HS-5 (cell line): Measurements from ENCODE around the gene BEGAIN.
A peak's percentile ranks its signal among the peaks of the same experiment; 100 is the strongest.
"Not testable (repeated sequence)": the region's sequence is repeated elsewhere in the genome, so short reads cannot be mapped to it uniquely, and the experiment has no call there.

ENCODE experiments used
- DNase-seq: peaks from one replicate; pipeline ENCODE4 v3.0.0-alpha.2; 2012; ENCODE audit warnings: low read depth

Gene BEGAIN

DNA sequence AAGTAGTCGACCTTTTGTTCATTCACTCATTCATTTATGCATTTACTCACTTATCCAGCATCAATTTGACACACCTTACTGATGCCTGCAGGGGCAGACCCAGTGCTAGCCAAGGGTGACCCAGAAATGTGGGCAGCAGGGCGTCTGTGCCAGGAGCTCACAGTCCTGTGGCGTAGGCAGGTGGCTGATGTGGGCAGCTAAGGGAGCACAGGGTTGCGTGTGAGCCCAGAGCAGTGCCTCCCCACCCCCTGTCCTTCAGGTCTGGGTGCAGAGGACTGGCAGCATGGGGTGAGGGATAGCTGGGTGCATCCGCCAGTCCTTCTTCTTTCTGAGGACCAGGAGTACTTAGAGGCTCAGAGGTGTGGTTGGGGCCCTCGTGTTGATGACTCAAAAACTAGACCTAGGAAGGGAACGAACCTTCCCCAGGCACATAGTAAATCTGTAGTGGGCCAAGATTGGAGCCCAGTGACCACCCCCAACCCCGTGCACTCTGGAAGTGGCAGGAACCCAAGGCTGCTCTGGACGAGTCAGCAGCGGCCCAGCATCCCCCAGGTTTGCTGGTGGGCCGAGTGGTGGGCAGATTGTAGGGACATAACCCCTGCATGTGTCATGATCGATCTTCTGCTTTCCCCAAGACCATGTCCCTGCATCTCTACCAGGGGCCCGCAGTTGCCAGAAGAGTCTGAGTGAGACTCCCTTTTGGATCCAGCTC, 63.9 kb downstream of the BEGAIN start:
- DNase-seq, result no peak

DNA sequence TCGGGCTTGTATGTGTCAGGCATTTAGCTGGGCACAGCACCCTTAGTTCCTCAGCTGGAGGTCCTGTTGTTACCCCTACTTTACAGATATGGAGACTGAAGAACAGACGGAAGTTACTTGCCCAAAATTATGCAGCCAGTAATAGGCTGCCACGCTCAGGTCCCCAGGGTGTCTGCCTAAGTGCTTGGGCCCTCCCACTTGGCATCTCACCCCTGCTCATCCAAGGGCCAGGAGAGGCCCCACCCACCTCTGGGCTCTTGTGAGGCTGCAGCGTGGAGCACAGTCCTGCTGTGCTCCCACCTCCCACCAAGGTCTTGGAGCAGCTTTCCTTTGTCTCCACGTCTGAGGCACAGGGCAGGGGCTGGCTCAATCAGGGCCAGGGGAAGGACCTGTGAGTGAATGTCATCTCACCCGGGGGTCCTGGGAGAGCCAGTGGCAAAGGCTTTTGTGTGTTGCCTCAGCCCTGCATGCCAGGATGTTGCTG, 64.6 kb downstream of the BEGAIN start:
- DNase-seq, result no peak

DNA sequence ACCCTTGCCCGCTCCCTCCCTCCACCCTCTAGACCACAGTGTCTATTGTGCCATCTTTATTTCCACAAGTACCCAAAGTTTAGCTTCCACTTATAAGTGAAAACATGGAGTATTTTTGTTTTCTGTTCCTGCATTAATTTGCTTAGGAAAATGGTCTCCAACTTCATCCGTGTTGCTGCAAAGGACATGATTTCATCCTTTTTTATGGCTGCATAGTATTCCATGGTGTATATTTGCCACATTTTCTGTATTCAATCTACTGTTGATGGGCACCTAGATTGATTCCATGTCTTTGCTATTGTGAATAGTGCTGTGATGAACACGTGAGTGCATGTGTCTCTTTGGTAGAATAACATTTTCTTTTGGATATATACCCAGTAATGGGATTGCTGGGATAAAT, 81.2 kb downstream of the BEGAIN start:
- DNase-seq, result not testable (repeated sequence)

DNA sequence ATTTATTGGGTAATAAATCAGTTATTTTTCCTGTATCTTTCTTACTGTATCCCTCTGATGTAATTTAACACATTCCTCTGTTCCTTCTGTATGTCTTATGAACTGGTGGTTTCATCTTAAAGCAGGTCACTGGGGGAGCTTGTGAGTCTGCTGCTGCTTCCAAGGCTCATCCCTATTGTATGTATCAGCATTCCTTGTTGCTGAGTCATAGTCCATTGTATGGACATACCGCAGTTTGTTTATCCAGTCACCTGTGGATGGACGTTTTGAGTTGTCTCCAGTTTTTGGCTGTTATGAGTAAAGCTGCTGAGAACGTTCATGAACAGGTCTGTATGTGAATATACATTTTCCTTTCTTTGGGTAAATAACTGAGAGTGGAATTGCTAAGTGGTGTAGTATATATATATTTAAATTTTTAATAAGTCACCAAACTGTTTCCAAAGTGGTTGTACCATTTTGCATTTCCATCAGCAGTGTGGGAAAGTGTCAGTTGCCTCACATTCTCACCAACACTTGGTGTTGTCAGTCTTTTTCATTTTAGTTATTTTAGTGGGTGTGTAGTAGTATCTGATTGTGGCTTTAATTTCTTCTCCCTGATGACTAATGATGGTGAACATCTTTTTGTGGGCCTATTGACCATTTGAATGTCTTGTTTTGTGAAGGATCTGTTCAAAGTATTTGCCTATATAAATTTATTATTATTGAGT, 82.7 kb downstream of the BEGAIN start:
- DNase-seq, result peak; percentile 15

DNA sequence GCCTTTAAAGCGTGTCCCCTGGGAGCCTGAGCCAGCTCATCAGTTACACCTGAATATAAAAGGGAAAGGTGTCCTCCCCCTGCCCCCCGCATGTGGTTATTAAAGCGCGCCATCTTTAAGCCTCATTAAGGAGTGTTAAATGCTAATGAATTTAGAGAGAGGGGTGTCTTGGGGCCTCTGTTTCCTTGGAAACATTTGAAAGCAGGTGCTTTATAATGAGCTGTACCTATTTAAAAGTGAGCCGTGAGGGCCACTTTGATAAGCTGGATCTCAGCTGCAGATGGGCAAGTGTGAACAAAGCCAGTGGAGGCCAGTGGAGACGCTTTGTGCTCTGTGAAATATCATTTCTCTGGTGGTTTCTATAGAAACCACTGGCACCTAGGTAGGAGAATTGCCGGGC, 84.0 kb downstream of the BEGAIN start:
- DNase-seq, result no peak

DNA sequence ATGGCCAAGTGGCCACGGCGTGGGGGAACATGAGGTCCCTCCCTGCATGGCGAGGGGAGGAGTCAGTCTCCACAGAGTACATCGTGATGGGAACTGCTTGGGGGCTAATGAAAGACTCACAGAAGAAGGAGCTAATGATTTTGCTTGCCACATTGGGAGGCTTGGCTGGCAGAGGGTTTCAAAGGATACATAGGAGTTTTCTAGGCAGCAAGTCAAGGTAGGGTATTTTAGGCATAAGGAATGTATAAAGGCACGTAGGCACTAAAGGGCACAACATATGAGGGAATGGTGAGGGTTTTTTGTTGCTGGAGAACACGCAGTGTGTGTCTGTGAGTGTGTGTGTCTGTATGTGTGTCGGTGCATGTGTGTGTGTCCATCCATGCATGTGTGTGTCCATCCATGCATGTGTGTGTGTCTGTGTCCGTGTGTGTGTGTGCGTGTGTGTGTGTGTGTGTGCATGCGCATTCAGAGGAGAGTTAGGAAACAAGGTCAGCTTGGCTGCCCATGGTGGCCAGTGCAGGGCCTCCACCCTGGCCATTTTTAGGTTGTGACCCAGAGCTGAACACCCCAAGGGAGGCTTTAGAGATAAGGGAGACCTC, 84.5 kb downstream of the BEGAIN start:
- no peak for DNase-seq

DNA sequence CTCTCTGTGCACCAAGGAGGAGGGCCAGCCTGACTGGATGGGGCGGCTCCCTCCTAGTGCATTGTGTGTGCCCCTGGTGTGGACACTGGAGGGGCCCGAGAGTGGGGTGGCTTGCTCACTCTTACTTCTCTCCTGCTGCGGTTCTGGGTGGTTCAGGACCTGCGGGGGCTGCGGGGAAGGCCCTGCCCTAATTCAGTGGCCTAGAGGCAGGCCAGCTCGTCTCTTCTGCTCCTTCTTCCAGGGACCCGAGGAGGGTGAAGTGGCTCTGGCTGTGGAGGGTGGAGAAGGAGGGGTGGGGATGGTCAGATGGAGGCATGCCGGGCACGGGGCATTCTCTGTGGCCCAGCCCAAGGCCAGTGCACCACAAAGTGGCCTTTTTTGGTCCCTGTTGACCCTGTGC, 87.1 kb downstream of the BEGAIN start:
- DNase-seq, result no peak

DNA sequence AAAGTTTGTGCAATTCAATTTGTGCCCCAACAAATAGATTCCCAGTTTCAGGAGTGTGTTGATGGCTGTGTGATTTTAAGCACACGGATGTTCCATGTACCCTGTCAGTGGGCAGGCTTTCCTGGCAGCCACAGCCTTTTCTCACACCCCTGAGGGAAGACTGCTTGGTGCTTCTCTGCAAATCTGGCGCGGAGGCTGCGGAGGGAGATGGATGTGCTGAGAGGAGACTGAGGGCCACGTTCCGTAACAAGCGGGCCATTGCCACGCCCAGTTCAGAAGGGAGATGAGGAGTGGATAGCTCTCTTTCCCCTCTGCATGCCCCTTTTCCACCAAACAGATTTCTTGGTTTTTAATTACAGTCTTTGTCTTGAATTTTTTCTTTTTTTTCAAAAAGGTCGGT, 89.1 kb downstream of the BEGAIN start:
- no peak for DNase-seq

DNA sequence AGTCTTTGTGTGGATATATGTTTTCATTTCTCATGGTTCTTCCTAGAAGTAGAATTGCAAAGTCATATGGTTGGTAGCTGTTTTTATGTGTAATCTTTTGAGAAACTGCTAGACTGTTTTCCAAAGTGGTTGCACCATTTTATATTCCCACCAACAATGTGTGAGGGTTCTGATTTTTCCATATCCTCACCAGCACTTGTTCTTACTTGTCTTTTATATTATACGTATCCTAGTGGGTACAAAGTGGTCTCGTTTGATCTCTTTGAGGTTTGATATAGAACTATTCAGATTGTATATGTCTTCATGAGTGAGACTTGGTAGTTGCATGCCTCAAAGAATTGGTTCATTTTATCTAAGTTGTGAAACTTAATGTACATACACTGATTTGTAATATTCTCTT, 91.3 kb downstream of the BEGAIN start:
- DNase-seq, result no peak

DNA sequence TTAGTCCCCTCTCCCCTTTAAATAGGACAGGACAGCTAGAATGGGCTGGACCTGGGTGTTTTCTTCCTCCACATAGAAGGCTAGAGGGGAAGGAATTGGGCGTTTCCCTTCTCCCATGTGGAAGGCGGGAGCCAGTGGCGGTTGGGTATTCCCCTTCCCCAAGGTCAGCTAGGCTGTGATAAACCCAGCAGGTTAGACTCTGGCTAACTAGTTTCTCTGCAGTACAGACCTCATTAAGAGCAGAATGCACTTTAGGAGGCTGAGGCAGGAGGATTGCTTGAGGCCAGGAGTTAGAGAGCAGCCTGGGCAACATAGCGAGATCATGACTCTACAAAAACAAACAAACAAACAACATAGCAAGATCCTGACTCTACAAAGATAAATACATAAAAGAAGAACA, 92.6 kb downstream of the BEGAIN start:
- no peak for DNase-seq

DNA sequence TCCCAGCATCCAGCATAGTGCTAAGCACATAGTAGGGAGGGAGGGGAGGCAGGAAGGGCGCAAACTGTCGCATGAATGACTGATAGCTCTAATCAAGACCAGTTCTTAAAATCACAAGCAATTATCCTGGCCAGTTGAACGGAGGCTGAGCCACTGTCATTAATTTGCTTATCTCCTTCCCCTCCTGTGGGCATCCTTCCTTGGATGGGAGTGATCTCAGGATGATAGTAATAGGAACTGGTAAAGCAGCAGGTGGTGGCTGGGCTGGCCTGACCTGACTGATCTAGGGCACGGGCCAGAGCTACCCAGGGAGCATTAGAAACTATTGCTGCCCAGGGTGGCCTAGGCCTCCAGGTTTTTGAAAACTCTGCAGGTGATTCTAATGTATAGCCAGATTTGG, 97.0 kb downstream of the BEGAIN start:
- DNase-seq, result no peak

DNA sequence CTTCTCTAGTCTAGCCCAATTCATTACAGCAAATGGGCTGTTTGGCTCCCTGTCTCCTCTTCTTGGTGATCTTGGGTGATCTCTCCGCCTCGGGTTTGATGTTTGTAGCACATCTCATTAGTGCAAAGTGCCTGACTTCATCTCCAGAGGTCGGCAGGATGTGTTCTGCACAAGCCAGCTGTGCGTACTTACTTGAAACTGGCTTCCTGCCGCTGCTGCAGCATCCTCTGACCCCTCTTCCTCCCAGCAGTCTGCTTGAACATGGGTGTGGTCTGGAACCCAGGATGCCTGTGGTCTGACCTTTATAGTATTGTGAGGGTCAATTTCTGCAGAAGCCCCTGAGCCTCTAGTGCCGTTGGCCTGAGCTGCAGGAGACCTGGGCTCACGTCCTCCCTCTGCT, 99.2 kb downstream of the BEGAIN start:
- DNase-seq, result no peak

DNA sequence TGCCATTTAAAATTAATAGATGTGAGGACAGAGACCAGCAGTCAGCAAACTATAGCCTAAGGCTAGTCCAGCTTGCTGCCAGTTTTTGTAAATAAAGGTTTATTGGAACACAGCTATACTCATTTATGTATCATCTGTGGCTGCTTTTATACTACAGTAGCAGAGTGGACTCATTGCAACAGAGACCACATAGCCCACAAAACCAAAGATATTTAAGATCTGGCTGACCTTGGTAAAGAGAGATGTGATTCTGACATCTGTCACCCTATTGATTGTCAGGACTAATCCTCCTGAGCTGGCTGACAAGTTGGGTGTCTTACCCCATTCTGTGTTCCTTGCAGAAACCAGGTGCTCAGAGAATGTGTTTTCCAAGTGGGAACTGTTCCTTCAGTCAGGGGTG, 99.9 kb downstream of the BEGAIN start:
- no peak for DNase-seq
